T-helper 2 cell treated with Interferon-gamma antibody and Interleukin-4, amounts not matched to agents 5 μg/mL and 100 μg/mL, for 36 hours (primary cell): Measurements from ENCODE around the gene UXT.
"Not testable (repeated sequence)": the region's sequence is repeated elsewhere in the genome, so short reads cannot be mapped to it uniquely, and the experiment has no call there.

Experiments
- DNase-seq: peaks from one replicate; pipeline ENCODE4 v3.0.0; 2021; ENCODE audit warnings: low spot score
- H3K27ac Mint-ChIP-seq: one replicate; pipeline ENCODE4 v1.8.0; 2021; ENCODE audit warnings: mild to moderate bottlenecking, mixed read lengths
- H3K27me3 Mint-ChIP-seq: one replicate; pipeline ENCODE4 v1.8.0; 2021; ENCODE audit warnings: low read depth, mixed read lengths
- H3K36me3 Mint-ChIP-seq: one replicate; pipeline ENCODE4 v1.8.0; 2021; ENCODE audit warnings: low read depth, mixed read lengths
- H3K4me1 Mint-ChIP-seq: one replicate; pipeline ENCODE4 v1.8.0; 2021; ENCODE audit warnings: low read depth, mixed read lengths
- H3K4me3 Mint-ChIP-seq: one replicate; pipeline ENCODE4 v1.8.0; 2022; ENCODE audit warnings: mild to moderate bottlenecking, moderate library complexity, mixed read lengths
- H3K9me3 Mint-ChIP-seq: one replicate; pipeline ENCODE4 v1.8.0; 2021; ENCODE audit warnings: mixed read lengths

UXT gene

GRCh38 chrX:47658684-47659420 is at the start of gene UXT:
Gene UXT, minus strand, starts transcription at chrX:47659180. Its CDS starts 253 bp downstream, at chrX:47658927.
- H3K27me3 Mint-ChIP-seq: no peaks in the 10 kb centered on the region
- H3K27ac Mint-ChIP-seq: peak within 1 kb of the TSS; percentile 98
- H3K4me3 Mint-ChIP-seq: peak within 1 kb of the TSS; percentile 89
- H3K4me1 Mint-ChIP-seq: peaks cover 25% of the 10 kb centered on the region
- DNase-seq: peak; percentile 90
- peaks cover 33% of the 10 kb centered on the region for H3K36me3 Mint-ChIP-seq
- H3K9me3 Mint-ChIP-seq: peaks cover 5% of the 10 kb centered on the region

- no peaks in the 10 kb centered on the region for H3K36me3 Mint-ChIP-seq
- H3K27me3 Mint-ChIP-seq: peaks cover 7% of the 10 kb centered on the region
- H3K4me1 Mint-ChIP-seq: peaks cover 4% of the 10 kb centered on the region
- H3K27ac Mint-ChIP-seq: no peak overlapping the region
- H3K9me3 Mint-ChIP-seq: no peaks in the 10 kb centered on the region
- no peak for DNase-seq
- H3K4me3 Mint-ChIP-seq: no peak overlapping the region
These were observed 48.2 kb upstream of the UXT start for GRCh38 chrX:47707031-47707780.

GRCh38 chrX:47706575-47706974 is 47.6 kb upstream of the UXT start:
- Mint-ChIP-seq H3K4me3 (no peak overlapping the region), H3K36me3 (no peaks in the 10 kb centered on the region), H3K27ac (no peak overlapping the region), H3K9me3 (no peaks in the 10 kb centered on the region), H3K4me1 (peaks cover 4% of the 10 kb centered on the region), H3K27me3 (peaks cover 7% of the 10 kb centered on the region)
- no peak for DNase-seq

GRCh38 chrX:47704736-47705135 is 45.8 kb upstream of the UXT start:
- Mint-ChIP-seq H3K27ac (no peak overlapping the region), H3K4me1 (peaks cover 4% of the 10 kb centered on the region), H3K36me3 (no peaks in the 10 kb centered on the region), H3K4me3 (no peak overlapping the region), H3K9me3 (no peaks in the 10 kb centered on the region), H3K27me3 (peaks cover 10% of the 10 kb centered on the region)
- no peak for DNase-seq

- DNase-seq: no peak
- Mint-ChIP-seq H3K9me3 (no peaks in the 10 kb centered on the region), H3K27ac (no peak overlapping the region)
These were observed 38.2 kb upstream of the UXT start for GRCh38 chrX:47697181-47697580.

GRCh38 chrX:47690175-47690574 is 31.2 kb upstream of the UXT start:
- Mint-ChIP-seq H3K4me1 (no peaks in the 10 kb centered on the region), H3K4me3 (no peak overlapping the region), H3K9me3 (no peaks in the 10 kb centered on the region), H3K27ac (no peak overlapping the region), H3K27me3 (no peaks in the 10 kb centered on the region), H3K36me3 (no peaks in the 10 kb centered on the region)
- DNase-seq: no peak

More at GRCh38 chrX:47697181-47697580, 38.2 kb upstream of the UXT start:
- peaks cover 6% of the 10 kb centered on the region for H3K27me3 Mint-ChIP-seq
- no peaks in the 10 kb centered on the region for H3K36me3 Mint-ChIP-seq
- no peak overlapping the region for H3K4me3 Mint-ChIP-seq
- no peaks in the 10 kb centered on the region for H3K4me1 Mint-ChIP-seq

GRCh38 chrX:47687263-47687662 is 28.3 kb upstream of the UXT start:
- no peak overlapping the region for H3K4me3 Mint-ChIP-seq
- H3K27me3 Mint-ChIP-seq: no peaks in the 10 kb centered on the region
- no peak for DNase-seq
- H3K4me1 Mint-ChIP-seq: no peaks in the 10 kb centered on the region
- H3K36me3 Mint-ChIP-seq: no peaks in the 10 kb centered on the region
- H3K27ac Mint-ChIP-seq: no peak overlapping the region
- H3K9me3 Mint-ChIP-seq: no peaks in the 10 kb centered on the region

GRCh38 chrX:47683829-47684205 is 24.8 kb upstream of the UXT start:
- Mint-ChIP-seq H3K9me3 (no peaks in the 10 kb centered on the region), H3K27ac (no peak overlapping the region), H3K36me3 (no peaks in the 10 kb centered on the region), H3K27me3 (no peaks in the 10 kb centered on the region), H3K4me1 (no peaks in the 10 kb centered on the region), H3K4me3 (no peak overlapping the region)
- DNase-seq: no peak

GRCh38 chrX:47683184-47683828 is 24.3 kb upstream of the UXT start:
- Mint-ChIP-seq H3K4me1 (no peaks in the 10 kb centered on the region), H3K36me3 (no peaks in the 10 kb centered on the region), H3K27me3 (no peaks in the 10 kb centered on the region), H3K4me3 (no peak overlapping the region), H3K9me3 (no peaks in the 10 kb centered on the region), H3K27ac (no peak overlapping the region)
- DNase-seq: no peak

GRCh38 chrX:47675959-47676859 is 17.2 kb upstream of the UXT start:
- not testable (repeated sequence) for H3K27me3 Mint-ChIP-seq, H3K4me3 Mint-ChIP-seq, DNase-seq, H3K4me1 Mint-ChIP-seq, H3K36me3 Mint-ChIP-seq, H3K27ac Mint-ChIP-seq, H3K9me3 Mint-ChIP-seq

- Mint-ChIP-seq H3K27me3 (no peaks in the 10 kb centered on the region), H3K4me1 (peaks cover 2% of the 10 kb centered on the region), H3K27ac (no peak overlapping the region), H3K36me3 (no peaks in the 10 kb centered on the region), H3K9me3 (no peaks in the 10 kb centered on the region), H3K4me3 (no peak overlapping the region)
- no peak for DNase-seq
These were observed 15.8 kb upstream of the UXT start for GRCh38 chrX:47674776-47675175.

- not testable (repeated sequence) for H3K4me3 Mint-ChIP-seq, DNase-seq, H3K27me3 Mint-ChIP-seq, H3K27ac Mint-ChIP-seq, H3K9me3 Mint-ChIP-seq, H3K4me1 Mint-ChIP-seq, H3K36me3 Mint-ChIP-seq
These were observed 6.8 kb upstream of the UXT start for GRCh38 chrX:47665797-47666196.

- H3K27ac Mint-ChIP-seq: peak overlapping the region; percentile 4
- no peak for DNase-seq
These were observed 5.8 kb upstream of the UXT start for GRCh38 chrX:47664737-47665136.

More at GRCh38 chrX:47664737-47665136, 5.8 kb upstream of the UXT start:
- peaks cover 3% of the 10 kb centered on the region for H3K36me3 Mint-ChIP-seq
- H3K4me3 Mint-ChIP-seq: no peak overlapping the region
- peaks cover 12% of the 10 kb centered on the region for H3K4me1 Mint-ChIP-seq
- H3K9me3 Mint-ChIP-seq: no peaks in the 10 kb centered on the region
- no peaks in the 10 kb centered on the region for H3K27me3 Mint-ChIP-seq
